Mucosa of descending colon (tissue), 3 donors: ENCODE results near the gene AVL9. TPM values are rescaled to one million over a fixed set of nuclear protein-coding genes. Genes with fewer than 3 reads are reported as not detected.

Source experiments
- ATAC-seq: fragments of 200-7000 bp; cut with Tn5 transposase; one replicate; pipeline ENCODE4 v1.9.1; 2020; ENCODE audit warnings: mild to moderate bottlenecking, moderate library complexity
- DNase-seq, 3 donors: peaks; one replicate each; pipeline ENCODE4 v3.0.0-alpha.2; 2020
- H3K36me3 ChIP-seq: fragments of 200-600 bp; one replicate; pipeline ENCODE4 v1.8.0; 2021; ENCODE audit warnings: low read depth, mild to moderate bottlenecking
- H3K4me1 ChIP-seq: fragments of 200-600 bp; one replicate; pipeline ENCODE4 v1.8.0; 2021; ENCODE audit warnings: low read depth, mild to moderate bottlenecking
- H3K4me3 ChIP-seq: fragments of 200-600 bp; one replicate; pipeline ENCODE4 v1.8.0; 2021; ENCODE audit warnings: mild to moderate bottlenecking
- H3K9me3 ChIP-seq: fragments of 200-600 bp; one replicate; pipeline ENCODE4 v1.8.0; 2021; ENCODE audit warnings: mild to moderate bottlenecking
- CTCF ChIP-seq: fragments of 200-600 bp; IDR thresholded peaks from one replicate; pipeline ENCODE4 v1.8.0; 2022; ENCODE audit warnings: antibody characterized with exemption, mild to moderate bottlenecking
- intact Hi-C, 2 donors: fragments of 100-400 bp; cut with DNase I in 1 of 2; cut with micrococcal nuclease in 1 of 2; formaldehyde crosslinking; loops; one replicate each; pipeline versions ENCODE4 v1.11.0 to v1.11.1; 2022; cut with DNase I, micrococcal nuclease
- total RNA-seq, 3 donors: library from RNA; stranded (reverse); fragmentation: NEBNext Ultra II Directional in 2 of 3; extraction: Animal tissue kit (Norgen Biotek cat#: 25700) in 2 of 3; gene quantifications; one replicate each; pipeline versions ENCODE4 v1.2.1 to v1.2.4, GENCODE V29; 2021 to 2023
- donor health status: DM: no; HTN: no; CAD: no; lungs with moderate emphysema.
- donor health status: DM: no; HTN: no; CAD: no.
- donor health status: DM: no; HTN: yes; CAD: no.

The AVL9 gene
- total RNA-seq, 3 donors from 2014 or later = 56.7 to 81.2 (median 74.5) TPM

- no peaks in the 10 kb centered on the region for H3K4me1 ChIP-seq
- ATAC-seq (no peak), DNase-seq (no peak)
- no peaks in the 10 kb centered on the region for H3K9me3 ChIP-seq
- no peak overlapping the region for H3K4me3 ChIP-seq
- intact Hi-C loops = no loop called here
- H3K36me3 ChIP-seq = no peaks in the 10 kb centered on the region
- TF ChIP-seq CTCF = no peak
Measured at GRCh38 chr7:32535162-32535702, 39.9 kb downstream of the AVL9 start.

- Histone ChIP-seq H3K4me3 (no peak overlapping the region), H3K4me1 (no peaks in the 10 kb centered on the region), H3K9me3 (no peaks in the 10 kb centered on the region), H3K36me3 (no peaks in the 10 kb centered on the region)
- TF ChIP-seq CTCF = no peak
- intact Hi-C loops = no loop called here
- ATAC-seq (no peak), DNase-seq (no peak)
Measured at GRCh38 chr7:32536016-32536415, 40.7 kb downstream of the AVL9 start.

- Histone ChIP-seq H3K9me3 (no peaks in the 10 kb centered on the region), H3K36me3 (no peaks in the 10 kb centered on the region), H3K4me3 (no peak overlapping the region), H3K4me1 (no peaks in the 10 kb centered on the region)
- DNase-seq (no peak), ATAC-seq (no peak)
- intact Hi-C loops = no loop called here
- no peak for TF ChIP-seq CTCF
Measured at GRCh38 chr7:32536585-32536984, 41.3 kb downstream of the AVL9 start.

- Histone ChIP-seq H3K4me1 (no peaks in the 10 kb centered on the region), H3K9me3 (no peaks in the 10 kb centered on the region), H3K4me3 (no peak overlapping the region), H3K36me3 (no peaks in the 10 kb centered on the region)
- no peak for DNase-seq
- no peak for TF ChIP-seq CTCF
- intact Hi-C loops = no loop called here
- no peak for ATAC-seq
Measured at GRCh38 chr7:32537760-32538159, 42.5 kb downstream of the AVL9 start.

- intact Hi-C loops = no loop called here
- Histone ChIP-seq H3K4me3 (no peak overlapping the region), H3K9me3 (no peaks in the 10 kb centered on the region), H3K36me3 (no peaks in the 10 kb centered on the region), H3K4me1 (no peaks in the 10 kb centered on the region)
- ATAC-seq = no peak
- no peak for DNase-seq
- TF ChIP-seq CTCF = no peak
Measured at GRCh38 chr7:32539366-32539765, 44.1 kb downstream of the AVL9 start.
